A549 treated with dexamethasone at 1 μM for 4 hours (cell line): ENCODE results near the gene INMT. TPM values are rescaled to one million over a fixed set of nuclear protein-coding genes. Genes with fewer than 3 reads are reported as not detected.

ENCODE experiments used
- total RNA-seq: library from RNA; stranded (reverse); fragments of 200-300 nt; extraction: Qiagen RNA extraction; gene quantifications from 5 replicates; pipeline ENCODE4 v1.2.3, GENCODE V29; 2022

INMT gene
- not detected in 5 replicates for total RNA-seq

GRCh38 chr7:30751696-30752273, at the start of gene INMT:
Gene INMT (plus strand): TSS chr7:30752135. CDS start chr7:30752151, 16 bp downstream.

DNA sequence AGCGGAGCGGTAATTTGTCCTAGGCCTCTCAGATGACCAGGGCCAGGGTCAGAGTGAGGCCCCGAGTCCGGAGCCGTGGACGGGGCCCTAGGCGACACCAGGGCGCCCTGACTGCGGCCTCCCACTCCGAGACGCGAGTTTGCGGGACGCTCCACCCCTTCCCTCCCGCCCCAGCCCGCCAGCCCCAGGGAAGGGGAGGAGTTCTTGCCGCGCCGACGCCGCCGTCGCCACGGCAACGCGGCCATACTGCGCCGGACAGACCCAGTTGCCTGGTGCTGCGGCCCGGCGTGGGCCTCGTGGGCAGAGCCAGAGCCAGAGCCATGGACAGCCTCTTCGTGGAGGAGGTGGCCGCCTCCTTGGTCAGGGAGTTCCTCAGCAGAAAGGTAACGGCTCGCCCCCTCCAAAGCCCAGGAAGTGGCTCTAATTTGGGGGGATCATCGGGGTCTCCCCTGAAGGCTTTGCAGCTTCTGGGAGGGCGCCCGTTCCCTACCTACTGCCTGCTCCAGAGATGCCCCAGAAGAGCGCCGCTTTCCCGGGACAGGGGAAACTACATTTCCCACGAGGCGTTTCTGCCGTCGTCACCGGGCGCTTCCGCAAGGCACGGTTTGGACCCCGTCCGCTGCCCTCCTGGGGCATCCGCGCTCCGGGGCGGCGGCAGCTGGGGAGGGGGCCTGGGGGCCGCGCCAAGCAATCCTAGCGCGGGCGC, 19.4 kb downstream of the INMT start, which contains the start of gene MINDY4:
Gene MINDY4 (plus strand): TSS at position 244 of the 706 bp plus-strand sequence. CDS start 77 bp downstream, at position 321.

Other genes with a start within 250 kb of the INMT start
- gene GGCT, start 247.3 kb upstream of the INMT start, total RNA-seq = 68.6 to 88.7 TPM (median 76.0 TPM) in 5 replicates
- 144 to 167 TPM (median 152 TPM) in 5 replicates for gene GARS1, start 157.3 kb upstream of the INMT start, total RNA-seq
- 0.05 to 0.07 TPM (median 0.05 TPM) in 4 of 5 replicates, not detected in the other for gene CRHR2, start 69.7 kb upstream of the INMT start, total RNA-seq
- 2.1 to 2.6 TPM (median 2.4 TPM) in 5 replicates for gene MINDY4, start 19.3 kb downstream of the INMT start, total RNA-seq
- gene AQP1, start 159.7 kb downstream of the INMT start, total RNA-seq = 0.32 to 0.62 TPM (median 0.39 TPM) in 5 replicates
- gene GHRHR, start 211.8 kb downstream of the INMT start, total RNA-seq = 0.06 TPM in 1 of 5 replicates, not detected in the others